ENCODE results near the gene ARIH2.

GRCh38 chr3:48950051-48950450, 31.4 kb downstream of the ARIH2 start:
- TF ChIP-seq CTCF (IDR thresholded peaks at IDR 0.05; ENCODE audit: low read depth, low read length): no peak
- TF ChIP-seq EZH2phosphoT487 (IDR thresholded peaks at IDR 0.05; ENCODE audit: low read depth): no peak
